Activated CD4-positive, alpha-beta T cell treated with anti-CD3 and anti-CD28 coated beads, Interleukin-2, amount 50 U/mL, for 4 hours (primary cell): ENCODE measurements around the gene CDK1.

Experiments used
- DNase-seq, 2 experiments: peaks; one replicate each; pipeline ENCODE4 v3.0.0-alpha.2; 2020

CDK1 gene

GRCh38 chr10:60778971-60779796 is 906 bp downstream of the CDK1 start:
- DNase-seq: no peak

DNA sequence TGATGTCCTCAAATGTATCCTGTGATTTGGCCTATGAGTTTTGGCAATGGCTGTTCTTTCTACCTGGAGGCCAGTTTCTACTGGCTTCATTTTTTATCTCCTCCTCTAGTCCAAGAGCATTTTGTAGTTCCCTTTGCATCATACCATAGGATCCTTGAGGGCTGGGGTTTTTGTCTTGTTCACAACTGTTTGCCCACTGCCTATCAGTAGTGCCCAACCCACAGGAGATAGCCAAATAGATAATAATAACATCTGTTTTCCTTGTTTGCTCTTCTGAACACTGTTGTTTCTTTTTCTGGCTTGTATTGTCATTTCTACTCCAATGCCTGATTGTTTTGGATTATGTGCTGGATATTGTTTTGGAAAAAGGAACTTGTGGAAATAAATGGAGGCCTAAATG is 3.4 kb downstream of the CDK1 start:
- DNase-seq: no peak

GRCh38 chr10:60784641-60785040 is 6.4 kb downstream of the CDK1 start:
- DNase-seq: no peak

DNA sequence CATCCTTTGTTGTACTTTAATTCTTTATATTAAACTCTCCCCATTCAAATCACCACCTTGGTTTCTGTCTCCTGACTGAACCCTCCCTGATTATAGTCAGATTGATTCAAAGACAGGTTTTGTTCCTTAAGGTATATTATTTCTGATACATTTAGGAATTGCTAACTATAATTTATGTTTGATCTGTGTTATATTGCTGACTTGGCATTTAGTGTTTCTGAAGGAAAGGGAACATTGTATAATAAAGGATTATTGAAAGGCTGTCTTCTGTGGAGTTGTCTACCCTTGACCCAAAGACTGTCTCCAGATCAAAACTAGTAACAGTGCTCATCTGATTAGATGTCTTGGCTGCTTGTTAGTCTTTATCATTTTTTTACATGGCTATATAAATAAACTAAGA is 10.3 kb downstream of the CDK1 start:
- no peak for DNase-seq

DNA sequence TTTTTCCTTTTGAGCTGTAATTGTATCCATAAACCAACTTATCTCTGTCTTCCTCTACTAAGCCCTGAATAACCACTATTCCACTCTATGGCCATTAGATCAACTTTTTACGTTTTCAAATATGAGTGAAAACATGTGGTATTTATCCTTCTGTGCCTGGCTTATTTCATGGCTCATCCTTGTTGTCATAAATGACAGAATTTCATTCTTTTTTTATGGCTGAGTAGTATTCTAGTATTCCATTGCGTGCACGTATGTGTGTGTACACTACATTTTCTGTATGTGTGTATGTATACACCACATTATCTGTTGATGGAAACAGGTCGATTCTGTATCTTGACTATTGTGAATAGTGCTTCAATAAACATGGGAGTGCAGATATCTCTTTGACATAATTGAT is 11.1 kb downstream of the CDK1 start:
- DNase-seq: no peak

DNA sequence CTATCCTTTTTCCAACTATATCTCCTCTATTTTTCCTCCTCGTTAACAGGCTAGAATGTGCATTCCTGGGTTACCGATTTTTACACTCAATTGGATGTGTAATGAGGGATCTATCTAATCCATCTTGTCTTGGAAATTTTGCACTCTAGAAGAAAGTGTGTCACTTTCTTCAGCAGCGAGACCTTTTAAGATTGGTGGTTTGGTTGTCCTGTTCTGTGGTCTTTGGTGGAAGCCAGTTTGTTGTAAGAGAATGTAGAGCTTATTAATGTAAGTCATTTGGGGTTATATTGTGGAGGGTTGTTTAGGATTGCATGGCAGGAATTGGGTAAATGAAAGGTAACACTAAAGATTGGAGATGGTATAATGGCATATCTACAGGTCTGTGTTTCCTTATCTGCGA is 16.7 kb downstream of the CDK1 start:
- DNase-seq: no peak

DNA sequence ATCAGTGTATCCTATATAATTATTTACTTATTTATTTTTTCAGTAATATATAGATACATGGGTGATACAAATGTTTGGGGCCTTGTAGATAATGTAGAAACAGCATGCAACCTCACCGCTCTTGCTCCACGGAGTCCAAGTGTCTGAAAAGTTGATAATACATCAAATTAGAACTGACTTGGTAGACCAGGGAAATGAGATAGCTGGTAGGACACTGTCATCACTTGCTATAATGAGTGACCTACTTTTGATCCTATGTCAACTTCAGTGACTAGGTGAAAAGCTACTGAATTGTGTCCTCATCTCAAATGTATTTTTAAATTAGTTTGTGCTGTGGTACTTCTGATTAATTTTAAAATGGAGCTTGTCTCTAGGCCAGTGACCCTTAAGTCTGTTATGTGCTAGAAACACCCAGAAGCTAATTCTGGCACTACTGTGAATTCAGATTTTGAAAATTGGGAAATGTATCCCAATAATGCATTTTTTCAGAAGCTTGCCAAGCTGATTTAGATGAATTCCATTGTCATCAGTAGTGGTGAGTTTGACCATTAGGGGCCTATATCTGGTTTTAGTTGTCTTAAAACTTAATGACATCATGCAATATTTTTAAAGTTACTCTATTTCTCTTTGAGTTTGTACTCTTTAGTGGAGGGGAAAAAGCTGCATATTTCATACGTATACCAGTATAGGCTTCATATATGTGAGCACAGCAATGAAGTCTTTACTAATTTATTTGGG is 17.4 kb downstream of the CDK1 start:
- DNase-seq: no peak

GRCh38 chr10:60796481-60796880 is 18.2 kb downstream of the CDK1 start:
- DNase-seq: no peak

DNA sequence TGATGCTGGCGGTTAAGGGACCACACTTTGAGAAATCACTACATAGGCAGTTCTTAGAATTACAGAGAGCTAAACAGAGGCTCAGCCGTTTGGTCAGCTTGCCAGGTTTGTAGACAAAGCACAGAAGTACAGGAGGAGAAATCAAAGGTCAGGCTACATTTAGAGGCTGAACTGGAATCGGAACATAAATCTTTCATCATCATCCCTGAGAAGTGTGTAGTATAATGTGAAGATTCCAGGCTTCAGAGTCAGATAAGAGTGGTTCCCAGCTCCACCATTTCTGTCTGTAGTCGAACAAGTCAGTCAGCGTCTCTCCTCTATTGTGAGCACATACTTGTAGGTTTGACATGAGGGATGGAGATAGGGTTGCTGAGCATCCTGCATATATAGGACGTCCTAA is 18.9 kb downstream of the CDK1 start:
- no peak for DNase-seq

DNA sequence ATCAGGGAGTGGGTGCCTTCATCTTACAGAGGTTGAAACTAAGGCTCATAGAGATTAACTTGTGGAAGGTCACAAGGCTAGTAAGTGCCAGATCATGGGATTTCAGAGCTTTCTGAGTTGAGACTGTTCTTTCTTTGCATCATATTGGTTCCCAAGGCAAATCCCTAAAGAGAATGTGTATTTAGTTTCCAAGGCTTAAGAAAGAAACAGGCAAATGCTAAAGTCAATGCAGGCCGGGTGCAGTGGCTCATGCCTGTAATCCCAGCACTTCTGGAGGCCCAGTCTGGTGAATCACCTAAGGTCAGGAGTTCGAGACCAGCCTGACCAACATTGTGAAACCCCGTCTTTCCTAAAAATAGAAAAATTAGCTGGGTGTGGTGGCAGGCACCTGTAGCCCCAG is 19.8 kb downstream of the CDK1 start:
- DNase-seq: no peak

DNA sequence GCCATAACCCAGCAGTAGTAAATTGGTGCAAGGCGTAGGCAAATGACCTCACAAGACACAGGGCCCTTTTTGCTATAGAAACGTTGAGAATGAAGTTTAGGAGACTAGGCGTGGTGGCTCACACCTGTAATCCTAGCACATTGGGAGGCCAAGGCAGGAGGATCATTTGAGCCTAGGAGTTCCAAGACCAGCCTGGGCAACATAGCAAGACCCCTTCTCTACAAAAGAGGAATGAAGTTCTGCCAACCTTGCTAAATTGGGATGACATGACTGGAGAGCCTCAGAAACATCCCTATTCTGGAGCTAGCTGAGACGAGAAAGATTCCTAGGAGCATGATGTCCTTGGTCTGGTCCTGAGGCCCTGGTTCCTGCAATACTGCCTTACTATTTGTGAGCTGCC is 20.6 kb downstream of the CDK1 start:
- DNase-seq: no peak

GRCh38 chr10:60799971-60800650 is 21.8 kb downstream of the CDK1 start:
- no peak for DNase-seq

GRCh38 chr10:60800918-60801317 is 22.6 kb downstream of the CDK1 start:
- no peak for DNase-seq

GRCh38 chr10:60801522-60801921 is 23.2 kb downstream of the CDK1 start:
- DNase-seq: no peak

- DNase-seq: no peak
Measured at GRCh38 chr10:60803433-60803832, 25.2 kb downstream of the CDK1 start.

DNA sequence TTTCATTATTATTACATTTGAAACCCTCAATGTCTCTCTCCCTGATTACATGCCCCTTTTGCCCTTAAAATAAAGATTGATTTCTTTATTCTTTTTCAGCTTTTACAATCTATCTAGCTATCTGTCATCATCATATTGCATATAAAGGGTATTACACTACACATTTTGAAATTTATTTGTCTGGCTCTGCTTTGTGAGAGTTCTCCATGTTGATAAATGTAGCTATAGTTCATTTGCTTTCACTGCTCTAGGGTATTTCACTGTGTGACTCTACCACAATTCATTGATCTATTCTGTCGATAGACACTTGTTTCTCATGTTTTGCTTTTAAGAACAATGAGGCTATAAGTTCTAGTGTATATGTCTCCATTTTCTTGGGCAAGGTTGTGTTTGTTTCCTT is 25.6 kb downstream of the CDK1 start:
- no peak for DNase-seq

DNA sequence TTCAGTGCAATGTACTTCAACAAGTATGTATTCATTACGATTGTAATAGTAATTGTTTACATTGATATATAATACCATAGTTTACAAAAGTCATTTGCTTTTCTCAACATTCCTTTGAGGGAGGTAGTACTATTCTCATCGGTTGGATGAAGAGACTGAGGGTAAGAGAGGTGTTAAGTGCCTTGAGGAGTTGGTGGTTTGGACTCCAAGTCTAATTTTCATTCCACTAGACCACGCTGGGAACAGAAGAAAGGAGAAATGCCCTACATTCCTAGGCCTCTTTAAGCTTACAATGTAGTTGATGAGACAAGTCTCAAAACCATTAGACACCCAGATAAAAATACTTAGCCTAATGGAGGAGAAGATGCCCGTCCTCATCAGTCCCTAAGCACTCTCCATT is 28.6 kb downstream of the CDK1 start:
- DNase-seq: no peak

GRCh38 chr10:60807499-60807898 is 29.2 kb downstream of the CDK1 start:
- no peak for DNase-seq

GRCh38 chr10:60808036-60808435 is 29.8 kb downstream of the CDK1 start:
- DNase-seq: no peak

DNA sequence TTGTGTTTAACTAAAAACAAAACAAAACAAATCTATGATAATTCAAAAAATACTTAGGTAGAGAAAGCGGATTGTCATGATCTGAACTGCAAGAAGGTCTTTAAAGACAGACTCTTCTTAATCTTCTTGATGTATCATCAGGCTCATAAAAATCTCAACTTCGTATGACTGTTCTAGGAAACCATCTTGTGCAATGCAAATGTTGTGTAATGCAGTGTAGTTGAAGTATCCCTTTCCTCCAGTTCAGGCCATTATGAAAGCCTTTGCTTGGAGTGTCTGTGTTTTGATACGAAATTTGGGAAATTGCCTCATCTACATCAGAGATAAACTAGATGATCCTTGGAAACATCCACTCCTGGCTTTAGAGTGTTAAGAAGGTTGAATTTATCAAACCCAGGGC is 30.9 kb downstream of the CDK1 start:
- DNase-seq: no peak

DNA sequence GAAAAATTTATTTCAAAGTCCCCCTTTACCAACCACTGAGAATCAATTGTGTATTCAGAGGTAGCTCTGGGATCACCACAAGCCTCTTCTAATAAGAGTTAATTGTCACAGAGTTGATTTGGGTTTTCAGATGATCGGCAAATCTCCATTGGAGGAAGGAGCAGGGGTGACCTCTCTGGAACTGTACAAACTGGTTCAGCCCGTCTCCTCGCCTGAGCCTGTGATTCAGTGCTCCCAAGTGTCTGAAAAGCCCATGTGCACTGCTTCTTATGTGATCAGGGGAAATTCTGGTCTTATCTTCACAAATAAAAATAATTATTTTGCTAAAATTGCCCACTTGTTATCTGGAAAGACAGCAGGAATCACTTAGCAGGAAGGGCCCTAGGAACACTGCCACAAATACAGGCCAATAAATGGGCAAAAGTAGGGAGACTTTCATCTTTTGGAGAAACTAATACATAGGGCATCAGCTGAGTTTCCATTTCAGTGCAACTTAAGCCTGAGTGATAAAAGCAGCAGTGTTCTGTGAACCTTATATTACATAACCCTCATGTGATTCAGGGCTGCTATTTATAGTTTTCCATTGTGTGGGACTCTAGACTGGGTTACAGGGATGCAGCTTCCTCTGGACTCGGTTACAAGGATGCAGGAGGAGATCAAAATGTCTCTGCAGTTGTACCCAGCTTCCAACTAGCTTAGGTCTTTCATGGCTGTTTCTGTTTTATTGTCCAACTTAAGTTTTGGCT is 32.3 kb downstream of the CDK1 start:
- no peak for DNase-seq

- no peak for DNase-seq
Measured at GRCh38 chr10:60816628-60817397, 38.5 kb downstream of the CDK1 start.
